Activated CD4-positive, alpha-beta T cell treated with anti-CD3 and anti-CD28 coated beads for 36 hours (primary cell): Measurements from ENCODE around the gene MXRA5. TPM values are rescaled to one million over a fixed set of nuclear protein-coding genes. Genes with fewer than 3 reads are reported as not detected.

ENCODE experiments used
- ATAC-seq: fragments of 200-7000 bp; cut with Tn5 transposase; one replicate; pipeline ENCODE4 v1.10.0; 2021; ENCODE audit warnings: mild to moderate bottlenecking, moderate library complexity
- CTCF ChIA-PET: fragments of 350-600 bp; sonication (Branson Sonifier 250); formaldehyde crosslinking; loops from one replicate; lab custom pipeline; 2021; ENCODE audit warnings: antibody characterized with exemption; lab: Charles Lee
- POLR2A ChIA-PET: fragments of 350-600 bp; sonication (Branson Sonifier 250); formaldehyde crosslinking; loops from one replicate; lab custom pipeline; 2021; ENCODE audit warnings: antibody characterized with exemption, inconsistent platforms; lab: Charles Lee
- DNase-seq: peaks from one replicate; pipeline ENCODE4 v3.0.0-alpha.2; 2020
- H3K27ac Mint-ChIP-seq: one replicate; pipeline ENCODE4 v1.8.0; 2021; ENCODE audit warnings: mixed read lengths
- H3K27me3 Mint-ChIP-seq: one replicate; pipeline ENCODE4 v1.8.0; 2021; ENCODE audit warnings: mixed read lengths
- H3K36me3 Mint-ChIP-seq: one replicate; pipeline ENCODE4 v1.8.0; 2021; ENCODE audit warnings: low read depth, mixed read lengths
- H3K4me1 Mint-ChIP-seq: one replicate; pipeline ENCODE4 v1.8.0; 2021; ENCODE audit warnings: mixed read lengths
- H3K4me3 Mint-ChIP-seq: one replicate; pipeline ENCODE4 v1.8.0; 2021; ENCODE audit warnings: mild to moderate bottlenecking, moderate library complexity, mixed read lengths
- H3K9me3 Mint-ChIP-seq: one replicate; pipeline ENCODE4 v1.8.0; 2021; ENCODE audit warnings: low read depth, mixed read lengths
- intact Hi-C, 2 experiments: fragments of 100-400 bp; cut with DNase I in 1 of 2; cut with micrococcal nuclease in 1 of 2; formaldehyde crosslinking; loops; one replicate each; pipeline versions ENCODE4 v1.14.2 to v1.15.1; 2022 to 2024; cut with DNase I, micrococcal nuclease
- total RNA-seq, 2 experiments: library from RNA; stranded (reverse); gene quantifications; one replicate each; pipeline ENCODE4 v1.2.3, GENCODE V29; 2021

MXRA5 gene
- total RNA-seq, 2 experiments from 2014 or later = not detected

GRCh38 chrX:3263681-3264126 lies 82.7 kb downstream of the MXRA5 start:
- intact Hi-C loops = no loop called here
- Mint-ChIP-seq H3K4me3 (no peak overlapping the region), H3K9me3 (peaks cover 5% of the 10 kb centered on the region), H3K4me1 (peaks cover 2% of the 10 kb centered on the region), H3K36me3 (peaks cover 1% of the 10 kb centered on the region), H3K27me3 (peaks cover 2% of the 10 kb centered on the region), H3K27ac (no peak overlapping the region)
- ChIA-PET CTCF (no interaction called here), POLR2A (no interaction called here)
- DNase-seq (no peak), ATAC-seq (no peak)

DNA sequence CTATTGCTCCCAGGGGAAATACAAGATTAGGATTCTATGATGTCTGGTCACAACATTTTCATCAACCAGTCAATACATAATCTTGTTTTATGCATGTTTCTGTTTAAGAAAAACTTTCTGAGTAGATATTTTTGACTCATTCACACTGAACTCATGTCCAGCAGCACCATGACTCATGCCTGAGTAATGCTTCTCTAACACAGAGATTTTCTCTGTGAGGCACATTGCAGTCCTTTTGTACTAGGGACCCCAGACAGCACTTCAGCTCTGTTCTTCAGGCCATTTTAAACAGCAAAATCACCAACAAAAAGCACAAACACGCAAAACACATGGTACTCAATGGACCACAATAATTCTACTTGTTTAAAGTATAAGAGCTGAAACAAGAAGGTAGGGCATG lies 83.6 kb downstream of the MXRA5 start:
- ATAC-seq = no peak

More for the DNA sequence above, 83.6 kb downstream of the MXRA5 start:
- H3K27ac Mint-ChIP-seq = no peak overlapping the region
- peaks cover 2% of the 10 kb centered on the region for H3K4me1 Mint-ChIP-seq
- DNase-seq = no peak
- no peak overlapping the region for H3K4me3 Mint-ChIP-seq
- ChIA-PET POLR2A (no interaction called here), CTCF (no interaction called here)
- H3K27me3 Mint-ChIP-seq = peaks cover 2% of the 10 kb centered on the region
- peaks cover 1% of the 10 kb centered on the region for H3K36me3 Mint-ChIP-seq
- intact Hi-C loops = no loop called here
- peaks cover 5% of the 10 kb centered on the region for H3K9me3 Mint-ChIP-seq
